KOPT-K1 (cell line): ENCODE results near the gene EMP1.

Experiments
- H3K27ac ChIP-seq: fragments of 200-600 bp; sonication (generic); 2 replicates; pipeline ENCODE4 v1.5.1; 2016; ENCODE audit warnings: antibody characterized with exemption, mild to moderate bottlenecking, low read depth, low read length; ENCODE audit not compliant: poor library complexity, severe bottlenecking
- H3K36me3 ChIP-seq: fragments of 200-600 bp; sonication (generic); 2 replicates; pipeline ENCODE4 v1.5.1; 2017; ENCODE audit warnings: antibody characterized with exemption, mild to moderate bottlenecking, low read length, moderate library complexity; ENCODE audit not compliant: insufficient read depth
- H3K9me3 ChIP-seq: fragments of 200-600 bp; sonication (generic); 2 replicates; pipeline ENCODE4 v1.5.1; 2017; ENCODE audit warnings: antibody characterized with exemption, low read length, mild to moderate bottlenecking; ENCODE audit not compliant: insufficient read depth, poor library complexity, severe bottlenecking

EMP1 gene

DNA sequence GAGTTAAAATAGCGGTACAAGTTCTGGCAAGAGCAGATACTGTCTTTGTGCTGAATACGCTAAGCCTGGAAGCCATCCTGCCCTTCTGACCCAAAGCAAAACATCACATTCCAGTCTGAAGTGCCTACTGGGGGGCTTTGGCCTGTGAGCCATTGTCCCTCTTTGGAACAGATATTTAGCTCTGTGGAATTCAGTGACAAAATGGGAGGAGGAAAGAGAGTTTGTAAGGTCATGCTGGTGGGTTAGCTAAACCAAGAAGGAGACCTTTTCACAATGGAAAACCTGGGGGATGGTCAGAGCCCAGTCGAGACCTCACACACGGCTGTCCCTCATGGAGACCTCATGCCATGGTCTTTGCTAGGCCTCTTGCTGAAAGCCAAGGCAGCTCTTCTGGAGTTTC lies 18.5 kb downstream of the EMP1 start:
- Histone ChIP-seq H3K27ac (no peak overlapping the region), H3K36me3 (no peaks in the 10 kb centered on the region), H3K9me3 (peaks cover 7% of the 10 kb centered on the region)

DNA sequence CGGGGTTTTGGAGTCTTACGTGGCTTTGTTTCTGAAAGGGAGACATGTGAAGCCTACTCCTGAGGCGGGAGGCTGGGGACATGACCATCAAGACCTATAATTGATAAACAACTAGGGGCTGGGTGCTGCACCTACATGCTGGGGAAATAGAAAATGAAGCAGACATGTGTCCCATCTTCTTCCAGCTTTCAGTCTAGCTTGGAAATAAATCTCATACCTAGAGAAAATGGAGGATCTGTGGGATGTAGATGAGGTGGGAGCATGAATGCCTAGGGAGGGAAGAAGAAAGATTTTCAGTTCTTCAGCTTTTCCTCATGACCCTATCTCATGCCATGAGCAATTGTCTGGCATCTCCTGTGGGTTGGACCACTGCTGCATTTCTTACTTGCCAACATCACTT lies 22.1 kb downstream of the EMP1 start:
- Histone ChIP-seq H3K36me3 (no peaks in the 10 kb centered on the region), H3K27ac (no peak overlapping the region), H3K9me3 (peaks cover 7% of the 10 kb centered on the region)

DNA sequence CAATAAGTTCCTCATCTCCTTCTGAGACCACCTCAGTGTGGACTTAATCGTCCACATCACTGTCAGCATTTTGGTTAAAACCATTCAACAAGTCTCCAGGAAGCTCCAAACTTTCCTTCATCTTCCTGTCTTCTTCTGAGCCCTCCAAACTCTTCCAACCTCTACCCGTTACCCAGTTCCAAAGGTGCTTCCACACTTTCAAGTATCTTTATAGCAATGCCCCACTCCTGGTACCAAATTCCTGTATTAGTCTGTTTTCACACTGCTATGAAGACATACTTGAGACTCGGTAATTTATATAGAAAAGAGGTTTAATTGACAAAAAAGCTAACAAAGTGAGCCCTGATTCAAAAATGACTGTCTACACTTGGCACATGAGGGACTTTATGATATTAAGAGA lies 22.8 kb downstream of the EMP1 start:
- peaks cover 7% of the 10 kb centered on the region for H3K9me3 ChIP-seq
- no peaks in the 10 kb centered on the region for H3K36me3 ChIP-seq
- no peak overlapping the region for H3K27ac ChIP-seq

DNA sequence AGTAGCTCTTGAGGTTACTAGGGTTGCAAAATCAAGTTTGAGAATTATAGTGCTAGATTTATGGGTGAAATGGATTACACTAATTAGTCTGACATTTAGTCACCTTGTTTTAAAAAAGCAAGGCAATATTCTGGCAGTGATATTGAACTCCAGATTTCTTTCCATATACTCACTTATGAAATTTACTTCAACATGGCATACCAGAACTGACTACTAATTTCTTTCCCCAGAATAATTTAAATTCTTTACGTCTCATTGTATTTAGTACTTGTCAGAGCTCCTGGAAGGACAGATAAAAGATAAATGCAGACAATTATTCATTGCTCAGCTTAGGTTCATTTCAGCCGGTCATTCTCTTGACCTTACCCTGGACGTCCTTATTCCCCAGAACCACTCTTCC lies 24.3 kb downstream of the EMP1 start:
- Histone ChIP-seq H3K27ac (no peak overlapping the region), H3K9me3 (peaks cover 7% of the 10 kb centered on the region), H3K36me3 (no peaks in the 10 kb centered on the region)

DNA sequence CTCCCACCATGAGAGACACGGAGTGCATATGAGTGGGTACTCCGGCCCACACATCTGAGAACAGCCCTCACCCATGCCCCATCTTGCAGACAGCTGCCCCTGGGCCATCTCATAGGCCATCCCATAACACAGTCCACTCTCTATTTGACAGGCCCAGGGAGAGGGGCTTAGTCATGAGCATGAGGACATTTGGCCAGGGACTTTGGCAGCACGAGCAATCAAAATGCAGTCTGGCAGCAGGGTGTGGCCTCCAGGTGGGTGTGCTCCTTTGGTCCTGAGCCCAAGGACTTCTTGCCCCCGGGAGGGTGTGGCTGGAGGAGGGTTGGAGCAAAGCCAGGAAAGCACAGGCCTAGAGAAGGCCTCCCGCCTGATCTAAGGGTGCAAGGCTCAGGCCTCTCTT lies 25.6 kb downstream of the EMP1 start:
- Histone ChIP-seq H3K27ac (no peak overlapping the region), H3K9me3 (peaks cover 7% of the 10 kb centered on the region), H3K36me3 (no peaks in the 10 kb centered on the region)

DNA sequence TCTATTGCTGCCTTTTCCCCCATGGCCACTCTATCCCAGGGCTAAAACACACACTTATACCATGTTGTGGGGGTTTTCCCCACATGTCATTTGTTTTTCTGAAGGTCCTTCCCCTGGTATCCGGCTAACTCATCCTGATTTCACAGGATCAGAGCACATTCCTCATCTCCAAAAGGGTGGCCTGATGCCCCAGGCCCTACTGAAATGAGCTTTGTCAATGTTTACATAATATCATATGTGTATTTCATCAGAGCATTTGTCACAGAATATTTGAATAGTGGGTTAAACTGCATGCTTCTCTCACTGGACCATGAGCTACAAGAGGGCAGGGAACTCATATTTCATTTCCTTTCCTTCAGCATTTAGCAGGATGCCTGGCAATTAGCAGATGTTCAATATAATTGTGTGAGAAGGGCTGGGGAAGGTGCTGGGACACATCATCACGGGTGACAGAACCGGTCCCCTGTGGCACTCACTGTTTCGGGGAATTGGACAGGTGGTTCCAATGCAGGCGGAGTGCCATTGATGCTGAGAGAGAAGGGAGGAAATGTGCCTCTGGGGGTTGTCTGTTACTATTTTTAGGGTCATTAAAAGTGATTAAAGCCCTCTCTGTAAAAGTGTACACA lies 26.8 kb downstream of the EMP1 start:
- Histone ChIP-seq H3K36me3 (no peaks in the 10 kb centered on the region), H3K9me3 (peaks cover 7% of the 10 kb centered on the region), H3K27ac (no peak overlapping the region)

DNA sequence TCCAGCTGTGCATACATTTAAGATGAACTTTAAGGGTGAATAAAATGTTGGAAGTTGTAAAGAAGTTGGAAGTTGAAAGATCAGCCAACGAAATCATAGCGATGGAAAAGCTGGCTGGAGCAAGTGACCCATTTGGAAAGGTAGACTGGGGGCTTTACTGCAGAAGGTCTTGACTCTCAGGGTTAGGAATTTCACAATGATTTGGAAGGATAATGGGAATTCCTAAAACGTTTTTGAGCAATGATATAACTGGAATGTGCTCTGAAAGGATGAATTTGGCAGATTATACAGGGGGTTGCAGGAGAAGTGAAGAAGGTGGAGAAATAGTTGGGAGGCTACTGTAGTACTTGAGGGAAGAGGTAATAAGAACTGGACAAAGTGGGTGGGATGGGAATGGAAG lies 27.4 kb downstream of the EMP1 start:
- H3K27ac ChIP-seq = no peak overlapping the region
- peaks cover 6% of the 10 kb centered on the region for H3K9me3 ChIP-seq
- H3K36me3 ChIP-seq = no peaks in the 10 kb centered on the region

DNA sequence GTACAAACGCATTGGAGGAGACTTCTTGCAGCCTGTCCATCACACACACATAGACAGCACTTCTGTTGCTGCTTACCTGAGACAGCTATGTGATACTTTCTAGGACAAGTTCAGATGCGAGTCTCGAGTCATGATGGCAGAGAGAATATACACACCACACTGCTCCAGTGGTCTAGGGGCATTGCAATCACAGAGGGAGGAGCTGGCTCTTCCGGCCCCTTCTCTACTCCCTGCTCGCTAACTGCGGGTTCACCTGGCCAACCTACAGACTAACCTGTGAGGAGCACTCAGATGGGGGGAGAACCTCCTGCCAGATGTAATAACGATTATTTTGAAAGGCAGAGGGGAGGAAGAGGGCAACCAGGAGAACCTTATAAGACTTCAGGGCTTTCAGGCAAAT lies 30.7 kb downstream of the EMP1 start:
- no peak overlapping the region for H3K27ac ChIP-seq

DNA sequence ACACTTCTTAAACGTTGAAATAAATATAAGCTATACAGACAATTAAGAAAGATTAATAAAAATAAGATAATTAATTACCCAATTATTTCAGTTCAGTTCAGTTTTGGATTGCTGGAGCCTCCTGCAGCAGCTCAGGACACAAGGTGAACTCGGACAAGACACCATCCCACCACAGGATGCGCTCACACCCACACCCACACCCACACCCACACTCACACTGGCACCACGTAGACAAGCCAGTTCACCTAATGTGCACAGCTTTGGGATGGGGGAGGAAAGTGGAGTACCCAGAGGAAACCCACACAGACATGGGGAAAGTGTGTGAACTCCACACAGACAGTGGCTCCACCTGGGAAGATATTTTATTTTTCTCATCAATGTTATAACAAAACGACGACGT lies 32.1 kb downstream of the EMP1 start:
- no peaks in the 10 kb centered on the region for H3K36me3 ChIP-seq
- H3K27ac ChIP-seq = no peak overlapping the region
- no peaks in the 10 kb centered on the region for H3K9me3 ChIP-seq

More for the DNA sequence above, 30.7 kb downstream of the EMP1 start:
- Histone ChIP-seq H3K9me3 (no peaks in the 10 kb centered on the region), H3K36me3 (no peaks in the 10 kb centered on the region)

DNA sequence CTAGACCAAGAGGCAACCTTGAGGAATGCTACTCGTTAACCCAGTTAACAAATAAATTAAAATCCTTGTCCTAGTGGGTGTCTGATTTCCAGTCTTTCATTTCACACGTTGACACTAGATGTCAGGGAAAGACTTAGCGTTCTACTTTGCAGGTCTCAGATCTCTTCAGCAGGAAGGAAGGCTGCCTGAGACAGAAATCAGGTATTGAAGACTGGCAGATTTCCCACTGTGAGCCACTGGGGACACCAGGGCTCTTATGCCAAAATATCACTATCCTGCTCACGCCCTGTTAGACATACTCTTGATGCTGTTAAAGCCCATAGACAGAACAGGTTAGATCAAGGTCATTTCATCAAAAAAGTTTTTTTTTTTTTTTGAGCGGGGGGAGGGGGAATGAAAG lies 33.0 kb downstream of the EMP1 start:
- Histone ChIP-seq H3K36me3 (no peaks in the 10 kb centered on the region), H3K9me3 (no peaks in the 10 kb centered on the region), H3K27ac (no peak overlapping the region)

DNA sequence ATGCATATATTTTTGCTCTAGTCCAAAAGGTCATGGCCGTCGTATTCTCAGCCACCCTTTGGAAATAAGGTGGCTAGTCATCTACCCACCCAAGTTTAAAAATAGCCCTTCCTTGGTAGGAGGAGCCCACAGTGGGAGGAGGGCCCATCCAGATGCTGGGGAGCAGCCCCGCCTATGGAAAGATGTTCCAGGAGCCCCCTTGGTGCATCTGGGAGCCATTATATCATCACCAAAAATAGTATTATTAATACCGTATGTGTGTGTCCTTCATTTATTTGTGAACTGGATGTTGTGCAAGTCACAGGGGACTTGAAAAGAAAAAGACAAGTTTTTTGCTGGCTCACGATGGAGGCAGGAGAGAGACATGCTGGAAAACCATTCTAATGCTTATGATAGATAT lies 34.0 kb downstream of the EMP1 start:
- Histone ChIP-seq H3K36me3 (no peaks in the 10 kb centered on the region), H3K27ac (no peak overlapping the region), H3K9me3 (no peaks in the 10 kb centered on the region)

DNA sequence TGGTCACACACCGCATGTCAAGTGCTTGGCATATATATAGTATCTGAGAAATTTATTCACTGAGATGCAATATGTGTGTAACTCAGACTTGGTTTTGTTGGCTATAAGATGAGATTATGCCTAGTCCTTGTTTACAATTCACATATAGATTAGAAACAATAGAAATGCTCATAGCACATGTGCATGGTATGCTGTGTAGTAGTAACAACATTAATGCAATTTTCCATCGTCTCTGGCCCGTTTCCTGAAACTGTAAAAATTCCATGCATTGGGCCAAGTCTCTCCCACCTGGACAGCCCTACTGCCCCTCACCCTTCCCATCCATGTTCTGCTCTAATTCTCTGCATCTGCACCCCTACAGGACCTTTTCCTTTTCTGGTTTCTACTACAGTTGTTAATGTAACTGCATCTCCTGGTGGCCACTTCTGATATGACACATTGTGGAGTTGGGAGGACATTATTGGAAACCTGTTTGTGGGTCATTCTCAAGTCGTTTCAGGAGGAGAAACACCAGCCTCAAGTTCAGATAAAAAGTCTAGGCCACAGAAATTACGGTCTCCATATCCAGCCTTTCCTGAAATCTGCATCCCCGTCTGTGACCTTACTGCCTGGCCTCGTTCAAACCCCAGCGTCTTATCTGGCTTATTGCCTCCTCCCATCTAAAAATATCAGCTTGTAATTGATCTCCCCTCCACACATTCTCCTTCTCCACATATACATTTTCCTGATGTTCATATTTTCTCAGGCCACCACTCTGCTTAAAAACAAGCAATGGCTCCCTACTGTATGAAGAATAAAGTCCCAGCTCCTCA lies 37.5 kb downstream of the EMP1 start:
- Histone ChIP-seq H3K9me3 (no peaks in the 10 kb centered on the region), H3K36me3 (no peaks in the 10 kb centered on the region), H3K27ac (no peak overlapping the region)

DNA sequence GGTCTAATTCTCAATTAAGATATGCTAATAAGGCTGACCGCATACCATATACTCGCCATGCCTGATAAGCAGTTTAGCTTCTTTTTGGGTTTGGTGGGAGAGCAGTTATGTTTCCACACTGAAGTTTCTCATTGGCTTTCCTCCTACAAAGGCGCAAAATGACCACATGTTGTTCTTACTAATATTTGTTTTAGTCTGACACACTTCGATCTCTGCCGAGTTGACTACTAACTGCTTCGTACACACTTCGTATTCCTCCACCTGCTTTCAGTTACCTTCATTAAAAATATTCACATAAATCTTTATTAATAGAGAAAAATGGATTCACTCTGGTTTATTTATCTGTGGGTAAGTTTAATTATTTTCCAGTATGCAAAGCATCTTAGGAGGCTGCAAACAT lies 41.7 kb downstream of the EMP1 start:
- Histone ChIP-seq H3K36me3 (no peaks in the 10 kb centered on the region), H3K9me3 (no peaks in the 10 kb centered on the region), H3K27ac (no peak overlapping the region)

DNA sequence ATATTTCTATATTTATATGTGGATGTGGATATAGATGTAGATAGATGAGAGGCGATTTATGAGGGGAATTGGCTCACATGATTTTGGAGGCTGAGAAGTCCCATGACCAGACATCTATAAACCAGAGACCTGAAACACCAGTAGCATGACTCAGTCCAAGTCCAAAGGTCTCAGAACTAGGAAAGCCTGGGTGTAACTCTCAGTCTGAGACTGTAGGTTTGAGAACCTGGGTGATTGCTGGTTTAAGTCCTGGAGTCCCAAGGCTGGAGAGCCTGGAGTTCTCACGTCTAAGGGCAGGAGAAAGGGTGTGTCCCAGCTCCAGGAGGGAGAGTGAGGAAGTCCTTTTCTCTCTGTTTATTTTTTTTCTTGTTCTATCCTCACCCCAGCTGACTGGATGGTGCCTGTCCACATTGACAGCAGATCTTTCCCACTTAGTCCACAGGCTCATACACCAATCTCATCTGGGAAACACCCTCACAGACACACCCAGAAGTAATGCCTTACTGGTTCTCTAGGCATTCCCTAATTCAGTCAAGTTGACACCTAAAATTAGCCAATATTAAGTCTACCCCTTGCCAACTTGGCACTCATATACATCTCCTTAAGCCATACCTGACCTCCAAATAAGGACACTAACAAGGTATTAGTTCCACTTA lies 45.4 kb downstream of the EMP1 start:
- H3K36me3 ChIP-seq = no peaks in the 10 kb centered on the region
- no peaks in the 10 kb centered on the region for H3K9me3 ChIP-seq
- H3K27ac ChIP-seq = no peak overlapping the region

DNA sequence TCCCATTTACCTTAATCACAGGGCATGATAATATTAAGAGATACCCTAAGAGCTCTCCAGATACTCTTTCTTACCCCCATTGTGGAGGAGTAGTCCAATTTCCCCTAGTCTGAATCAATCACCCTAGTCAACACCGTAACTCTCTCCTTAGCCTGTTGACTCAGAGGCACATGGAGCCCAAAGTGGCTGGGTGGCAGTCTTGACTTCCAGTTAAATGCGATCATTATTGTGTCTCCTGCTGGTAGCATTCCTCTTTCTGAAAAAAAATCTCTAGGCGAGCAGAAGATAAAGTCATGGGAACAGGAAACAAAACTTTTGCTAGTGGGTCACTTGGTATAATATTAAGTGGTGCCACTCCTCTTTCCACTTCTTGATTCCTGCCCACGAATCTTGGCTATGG lies 46.4 kb downstream of the EMP1 start:
- Histone ChIP-seq H3K36me3 (no peaks in the 10 kb centered on the region), H3K9me3 (no peaks in the 10 kb centered on the region), H3K27ac (no peak overlapping the region)
